NCI-H526 treated with DMSO at 0.1 percent for 48 hours (cell line): ENCODE data around the gene IFI30.
A peak's percentile ranks its signal among the peaks of the same experiment; 100 is the strongest.

ENCODE experiments used
- DNase-seq: peaks from one replicate; lab custom pipeline; 2025; lab: John Stamatoyannopoulos, UW

IFI30 gene

GRCh38 chr19:18171605-18172327 lies 1.8 kb upstream of the IFI30 start:
- no peak for DNase-seq

GRCh38 chr19:18172331-18173053 lies 1.1 kb upstream of the IFI30 start:
- DNase-seq = no peak

- DNase-seq = no peak
Measured at GRCh38 chr19:18173054-18173571, 500 bp upstream of the IFI30 start.

- DNase-seq = no peak
Measured at GRCh38 chr19:18174983-18175382, 1.4 kb downstream of the IFI30 start.

- DNase-seq = no peak
Measured at GRCh38 chr19:18176367-18177310, 3.0 kb downstream of the IFI30 start.

GRCh38 chr19:18179957-18180356 lies 6.3 kb downstream of the IFI30 start:
- DNase-seq = no peak

GRCh38 chr19:18183529-18183928 lies 9.9 kb downstream of the IFI30 start:
- peak; percentile 20 for DNase-seq

- no peak for DNase-seq
Measured at GRCh38 chr19:18185538-18185937, 11.9 kb downstream of the IFI30 start.

- no peak for DNase-seq
Measured at GRCh38 chr19:18190278-18190677, 16.7 kb downstream of the IFI30 start.

- no peak for DNase-seq
Measured at GRCh38 chr19:18191640-18192062, 18.0 kb downstream of the IFI30 start.

- peak; percentile 98 for DNase-seq
Measured at GRCh38 chr19:18192673-18193387, 19.2 kb downstream of the IFI30 start, which contains the start of gene MPV17L2. Gene MPV17L2, plus strand, starts transcription at chr19:18193218. Its CDS starts 64 bp downstream, at chr19:18193282.

- no peak for DNase-seq
Measured at GRCh38 chr19:18193388-18194180, 20.0 kb downstream of the IFI30 start.

- DNase-seq = no peak
Measured at GRCh38 chr19:18194181-18194530, 20.5 kb downstream of the IFI30 start.

GRCh38 chr19:18194554-18195238 lies 21.1 kb downstream of the IFI30 start:
- no peak for DNase-seq

GRCh38 chr19:18196511-18196845 lies 22.9 kb downstream of the IFI30 start:
- DNase-seq = no peak

- no peak for DNase-seq
Measured at GRCh38 chr19:18197306-18197705, 23.7 kb downstream of the IFI30 start.

- DNase-seq = no peak
Measured at GRCh38 chr19:18197941-18198340, 24.3 kb downstream of the IFI30 start.

- DNase-seq = no peak
Measured at GRCh38 chr19:18198374-18198773, 24.8 kb downstream of the IFI30 start.

GRCh38 chr19:18202397-18202777 lies 28.8 kb downstream of the IFI30 start:
- DNase-seq = no peak

- DNase-seq = no peak
Measured at GRCh38 chr19:18202778-18203407, 29.3 kb downstream of the IFI30 start.
